HEK293 (cell line): ENCODE measurements around the gene ABCG8.

ENCODE experiments used
- CTCF ChIA-PET: fragments of 350-600 bp; formaldehyde crosslinking; extraction: SDS; loops from one replicate; lab custom pipeline; 2021; ENCODE audit warnings: antibody characterized with exemption; lab: Yijun Ruan, JAX
- POLR2A ChIA-PET: fragments of 300-600 bp; formaldehyde crosslinking; extraction: SDS; loops from one replicate; lab custom pipeline; 2020; ENCODE audit warnings: antibody characterized with exemption, inconsistent platforms; lab: Yijun Ruan, JAX
- H3K27ac ChIP-seq: fragments of 200-500 bp; sonication (Bioruptor generic); 2 replicates; pipeline ENCODE4 v1.5.1; 2014; ENCODE audit warnings: low read depth, low read length, control low read depth, inconsistent platforms; ENCODE audit errors: extremely low read depth
- H3K36me3 ChIP-seq, 2 experiments: fragments of 200-500 bp in 1 of 2; sonication (Bioruptor generic) in 1 of 2; 1 replicate in 1 of 2; 2 replicates in 1 of 2; pipeline ENCODE4 v1.5.1; 2014 to 2017; ENCODE audit warnings: inconsistent platforms in 2 of 2, low read length in 2 of 2; ENCODE audit not compliant: control insufficient read depth in 2 of 2, insufficient read depth in 1 of 2
- H3K4me1 ChIP-seq: fragments of 200-500 bp; sonication (Bioruptor generic); 2 replicates; pipeline ENCODE4 v1.5.1; 2014; ENCODE audit warnings: mild to moderate bottlenecking, low read length, inconsistent platforms; ENCODE audit not compliant: control insufficient read depth, insufficient read depth
- H3K4me3 ChIP-seq: 2 replicates; pipeline ENCODE4 v1.5.1; 2011; ENCODE audit warnings: low read depth, mild to moderate bottlenecking, control low read depth, low read length, moderate library complexity
- H3K9me3 ChIP-seq: fragments of 200-500 bp; sonication (Bioruptor generic); 2 replicates; pipeline ENCODE4 v1.5.1; 2014; ENCODE audit warnings: low read depth, low read length, inconsistent platforms; ENCODE audit not compliant: control insufficient read depth, insufficient read depth
- BCL11A ChIP-seq: fragments of 450-650 bp; formaldehyde crosslinking; IDR thresholded peaks from 2 replicates; pipeline ENCODE4 v1.5.1; 2016; ENCODE audit warnings: low read depth, missing biosample characterization, missing genetic modification characterization
- HOXD13 ChIP-seq: sonication (generic); formaldehyde crosslinking; IDR thresholded peaks from 2 replicates; pipeline ENCODE4 v1.8.0; 2022; ENCODE audit warnings: missing genetic modification reagents, borderline replicate concordance
- KLF8 ChIP-seq: fragments of 450-650 bp; formaldehyde crosslinking; IDR thresholded peaks from 2 replicates; pipeline ENCODE4 v1.5.1; 2016; ENCODE audit warnings: missing biosample characterization, missing genetic modification characterization
- TCF7L2 ChIP-seq: IDR thresholded peaks from 2 replicates; pipeline ENCODE4 v1.6.1; 2011; ENCODE audit warnings: low read depth, mild to moderate bottlenecking, inconsistent platforms, low read length, moderate library complexity, borderline replicate concordance
- ZBTB7A ChIP-seq: fragments of 450-650 bp; formaldehyde crosslinking; IDR thresholded peaks from 2 replicates; pipeline ENCODE4 v1.5.1; 2016; ENCODE audit warnings: low read depth, missing biosample characterization, missing genetic modification characterization
- ZFP3 ChIP-seq: fragments of 450-650 bp; formaldehyde crosslinking; IDR thresholded peaks from 2 replicates; pipeline ENCODE4 v1.5.1; 2016; ENCODE audit warnings: low read depth, missing biosample characterization, missing genetic modification characterization
- ZNF10 ChIP-seq: fragments of 450-650 bp; formaldehyde crosslinking; IDR thresholded peaks from 2 replicates; pipeline ENCODE4 v1.5.1; 2017; ENCODE audit warnings: missing biosample characterization, missing genetic modification characterization
- ZNF157 ChIP-seq: fragments of 450-650 bp; formaldehyde crosslinking; IDR thresholded peaks from 2 replicates; pipeline ENCODE4 v1.5.1; 2016; ENCODE audit warnings: missing biosample characterization, missing genetic modification characterization
- ZNF16 ChIP-seq: fragments of 450-650 bp; formaldehyde crosslinking; IDR thresholded peaks from 2 replicates; pipeline ENCODE4 v1.5.1; 2016; ENCODE audit warnings: low read depth, missing biosample characterization, missing genetic modification characterization
- ZNF184 ChIP-seq: fragments of 450-650 bp; IDR thresholded peaks from 2 replicates; pipeline ENCODE4 v1.5.1; 2018; ENCODE audit warnings: missing biosample characterization, mild to moderate bottlenecking, missing genetic modification characterization
- ZNF202 ChIP-seq: fragments of 450-650 bp; formaldehyde crosslinking; IDR thresholded peaks from 2 replicates; pipeline ENCODE4 v1.5.1; 2016; ENCODE audit warnings: missing biosample characterization, missing genetic modification characterization, borderline replicate concordance
- ZNF239 ChIP-seq: fragments of 450-650 bp; formaldehyde crosslinking; IDR thresholded peaks from 2 replicates; pipeline ENCODE4 v1.5.1; 2016; ENCODE audit warnings: missing biosample characterization, missing genetic modification characterization
- ZNF248 ChIP-seq: fragments of 450-650 bp; formaldehyde crosslinking; IDR thresholded peaks from 2 replicates; pipeline ENCODE4 v1.5.1; 2017; ENCODE audit warnings: missing biosample characterization, missing genetic modification characterization
- ZNF37A ChIP-seq: fragments of 450-650 bp; IDR thresholded peaks from 2 replicates; pipeline ENCODE4 v1.5.1; 2018; ENCODE audit warnings: missing biosample characterization, missing genetic modification characterization
- ZNF433 ChIP-seq: fragments of 450-650 bp; formaldehyde crosslinking; IDR thresholded peaks from 2 replicates; pipeline ENCODE4 v1.5.1; 2016; ENCODE audit warnings: missing biosample characterization, missing genetic modification characterization, low read depth
- ZNF501 ChIP-seq: fragments of 450-650 bp; formaldehyde crosslinking; IDR thresholded peaks from 2 replicates; pipeline ENCODE4 v1.5.1; 2016; ENCODE audit warnings: missing biosample characterization, missing genetic modification characterization
- ZNF555 ChIP-seq: fragments of 450-650 bp; formaldehyde crosslinking; conservative IDR thresholded peaks from 2 replicates; pipeline ENCODE4 v1.5.1; 2017; ENCODE audit warnings: missing biosample characterization, mild to moderate bottlenecking, missing genetic modification characterization, inconsistent platforms
- ZNF596 ChIP-seq: fragments of 450-650 bp; IDR thresholded peaks from 2 replicates; pipeline ENCODE4 v1.5.0; 2018; ENCODE audit warnings: missing biosample characterization, mild to moderate bottlenecking, missing genetic modification characterization, moderate library complexity
- ZNF600 ChIP-seq: fragments of 450-650 bp; formaldehyde crosslinking; IDR thresholded peaks from 2 replicates; pipeline ENCODE4 v1.5.1; 2016; ENCODE audit warnings: missing biosample characterization, missing genetic modification characterization
- ZNF623 ChIP-seq: fragments of 450-650 bp; formaldehyde crosslinking; IDR thresholded peaks from 2 replicates; pipeline ENCODE4 v1.5.1; 2016; ENCODE audit warnings: missing biosample characterization, missing genetic modification characterization
- ZNF747 ChIP-seq: fragments of 450-650 bp; formaldehyde crosslinking; IDR thresholded peaks from 2 replicates; pipeline ENCODE4 v1.5.1; 2016; ENCODE audit warnings: missing biosample characterization, missing genetic modification characterization
- ZNF777 ChIP-seq: fragments of 450-650 bp; formaldehyde crosslinking; IDR thresholded peaks from 2 replicates; pipeline ENCODE4 v1.5.1; 2017; ENCODE audit warnings: missing biosample characterization, missing genetic modification characterization, borderline replicate concordance
- TF ChIP-seq, protein P1 (sequence below): fragments of 450-650 bp; formaldehyde crosslinking; IDR thresholded peaks from 2 replicates; pipeline ENCODE4 v1.5.1; 2017; ENCODE audit warnings: missing biosample characterization, missing genetic modification characterization
- TF ChIP-seq, protein P2 (sequence below): fragments of 450-650 bp; formaldehyde crosslinking; IDR thresholded peaks from 2 replicates; pipeline ENCODE4 v1.5.1; 2016; ENCODE audit warnings: missing biosample characterization, missing genetic modification characterization
- TF ChIP-seq, protein P3 (sequence below): fragments of 450-650 bp; IDR thresholded peaks from 2 replicates; pipeline ENCODE4 v1.5.1; 2018; ENCODE audit warnings: missing biosample characterization, mild to moderate bottlenecking, missing genetic modification characterization
- TF ChIP-seq, protein P4 (sequence below): fragments of 450-650 bp; formaldehyde crosslinking; IDR thresholded peaks from 2 replicates; pipeline ENCODE4 v1.5.1; 2017; ENCODE audit warnings: missing biosample characterization, missing genetic modification characterization
- TF ChIP-seq, protein P5 (sequence below): sonication (generic); formaldehyde crosslinking; IDR thresholded peaks from 2 replicates; pipeline ENCODE4 v1.8.1; 2022; ENCODE audit warnings: mild to moderate bottlenecking, moderate library complexity, missing genetic modification reagents
- TF ChIP-seq, protein P6 (sequence below): fragments of 450-650 bp; formaldehyde crosslinking; IDR thresholded peaks from 2 replicates; pipeline ENCODE4 v1.5.1; 2016; ENCODE audit warnings: missing biosample characterization, missing genetic modification characterization

ABCG8 gene

DNA sequence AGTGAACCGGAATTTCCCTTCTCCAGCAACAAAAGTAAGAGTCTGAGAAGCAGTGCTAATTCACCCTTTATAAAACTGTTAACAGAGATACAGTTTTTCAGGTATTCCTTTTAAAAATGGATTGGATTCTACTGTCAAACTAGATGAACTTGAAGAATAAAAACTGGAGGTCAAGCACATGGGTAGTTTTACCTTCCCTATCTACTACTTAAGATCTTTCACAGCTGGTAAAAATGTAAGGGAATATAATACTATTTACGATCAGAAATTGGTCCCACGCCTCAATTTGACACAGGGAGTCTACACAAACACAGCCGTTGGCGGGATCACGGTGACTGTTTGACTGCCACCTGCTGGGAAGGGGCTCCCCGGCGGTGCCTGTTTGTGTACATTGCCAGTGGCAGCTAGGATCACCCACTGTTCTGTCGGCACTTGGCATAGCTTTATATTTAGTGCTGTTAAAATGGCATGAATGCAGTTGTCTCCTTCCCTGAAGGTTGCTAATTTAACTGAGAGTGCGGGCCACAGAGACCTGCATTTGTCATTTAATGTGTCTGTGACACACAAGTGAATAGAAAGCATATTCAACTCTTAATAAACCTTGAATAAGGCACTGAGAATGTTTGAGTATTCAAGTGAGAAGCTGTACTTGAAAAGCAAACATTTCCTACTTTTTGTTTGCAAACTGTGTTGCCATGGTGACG lies 59.5 kb downstream of the ABCG8 start:
- H3K36me3 ChIP-seq = peaks cover 23 to 73% of the 10 kb centered on the region in 2 experiments
- CTCF ChIA-PET = interaction anchor here (0.5 kb wide), 1 partner anchor 155 kb away, joined by 3 read pairs; no protein-coding TSS in a partner anchor
- TF ChIP-seq ZNF777 (no peak), ZNF433 (tag by site-specific recombination) (no peak), ZNF202 (tag by site-specific recombination) (no peak), ZNF248 (tag by site-specific recombination) (no peak), ZFP3 (no peak), ZNF239 (tag by site-specific recombination) (no peak), KLF8 (no peak), ZBTB7A (tag by site-specific recombination) (no peak), ZNF37A (tag by site-specific recombination) (no peak), ZNF747 (no peak), ZNF623 (tag by site-specific recombination) (no peak), ZNF555 (tag by site-specific recombination) (no peak), ZNF157 (tag by site-specific recombination) (no peak), ZNF10 (tag by site-specific recombination) (no peak), ZNF501 (tag by site-specific recombination) (no peak), ZNF16 (tag by site-specific recombination) (no peak), ZNF184 (tag by site-specific recombination) (no peak), HOXD13 (no peak), ZNF596 (tag by site-specific recombination) (0 out of 2 replicates have a peak, but pooled peaks have one; percentile 24), ZNF600 (no peak), BCL11A (tag by site-specific recombination) (no peak), TCF7L2 (0 out of 2 replicates have a peak, but pooled peaks have one; percentile 12)
- TF ChIP-seq, protein P1, sequence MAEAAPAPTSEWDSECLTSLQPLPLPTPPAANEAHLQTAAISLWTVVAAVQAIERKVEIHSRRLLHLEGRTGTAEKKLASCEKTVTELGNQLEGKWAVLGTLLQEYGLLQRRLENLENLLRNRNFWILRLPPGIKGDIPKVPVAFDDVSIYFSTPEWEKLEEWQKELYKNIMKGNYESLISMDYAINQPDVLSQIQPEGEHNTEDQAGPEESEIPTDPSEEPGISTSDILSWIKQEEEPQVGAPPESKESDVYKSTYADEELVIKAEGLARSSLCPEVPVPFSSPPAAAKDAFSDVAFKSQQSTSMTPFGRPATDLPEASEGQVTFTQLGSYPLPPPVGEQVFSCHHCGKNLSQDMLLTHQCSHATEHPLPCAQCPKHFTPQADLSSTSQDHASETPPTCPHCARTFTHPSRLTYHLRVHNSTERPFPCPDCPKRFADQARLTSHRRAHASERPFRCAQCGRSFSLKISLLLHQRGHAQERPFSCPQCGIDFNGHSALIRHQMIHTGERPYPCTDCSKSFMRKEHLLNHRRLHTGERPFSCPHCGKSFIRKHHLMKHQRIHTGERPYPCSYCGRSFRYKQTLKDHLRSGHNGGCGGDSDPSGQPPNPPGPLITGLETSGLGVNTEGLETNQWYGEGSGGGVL (tag by site-specific recombination) = no peak
- TF ChIP-seq, protein P2, sequence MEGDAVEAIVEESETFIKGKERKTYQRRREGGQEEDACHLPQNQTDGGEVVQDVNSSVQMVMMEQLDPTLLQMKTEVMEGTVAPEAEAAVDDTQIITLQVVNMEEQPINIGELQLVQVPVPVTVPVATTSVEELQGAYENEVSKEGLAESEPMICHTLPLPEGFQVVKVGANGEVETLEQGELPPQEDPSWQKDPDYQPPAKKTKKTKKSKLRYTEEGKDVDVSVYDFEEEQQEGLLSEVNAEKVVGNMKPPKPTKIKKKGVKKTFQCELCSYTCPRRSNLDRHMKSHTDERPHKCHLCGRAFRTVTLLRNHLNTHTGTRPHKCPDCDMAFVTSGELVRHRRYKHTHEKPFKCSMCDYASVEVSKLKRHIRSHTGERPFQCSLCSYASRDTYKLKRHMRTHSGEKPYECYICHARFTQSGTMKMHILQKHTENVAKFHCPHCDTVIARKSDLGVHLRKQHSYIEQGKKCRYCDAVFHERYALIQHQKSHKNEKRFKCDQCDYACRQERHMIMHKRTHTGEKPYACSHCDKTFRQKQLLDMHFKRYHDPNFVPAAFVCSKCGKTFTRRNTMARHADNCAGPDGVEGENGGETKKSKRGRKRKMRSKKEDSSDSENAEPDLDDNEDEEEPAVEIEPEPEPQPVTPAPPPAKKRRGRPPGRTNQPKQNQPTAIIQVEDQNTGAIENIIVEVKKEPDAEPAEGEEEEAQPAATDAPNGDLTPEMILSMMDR = peak; percentile 61
- TF ChIP-seq, protein P3, sequence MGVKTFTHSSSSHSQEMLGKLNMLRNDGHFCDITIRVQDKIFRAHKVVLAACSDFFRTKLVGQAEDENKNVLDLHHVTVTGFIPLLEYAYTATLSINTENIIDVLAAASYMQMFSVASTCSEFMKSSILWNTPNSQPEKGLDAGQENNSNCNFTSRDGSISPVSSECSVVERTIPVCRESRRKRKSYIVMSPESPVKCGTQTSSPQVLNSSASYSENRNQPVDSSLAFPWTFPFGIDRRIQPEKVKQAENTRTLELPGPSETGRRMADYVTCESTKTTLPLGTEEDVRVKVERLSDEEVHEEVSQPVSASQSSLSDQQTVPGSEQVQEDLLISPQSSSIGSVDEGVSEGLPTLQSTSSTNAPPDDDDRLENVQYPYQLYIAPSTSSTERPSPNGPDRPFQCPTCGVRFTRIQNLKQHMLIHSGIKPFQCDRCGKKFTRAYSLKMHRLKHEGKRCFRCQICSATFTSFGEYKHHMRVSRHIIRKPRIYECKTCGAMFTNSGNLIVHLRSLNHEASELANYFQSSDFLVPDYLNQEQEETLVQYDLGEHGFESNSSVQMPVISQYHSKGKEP (tag by site-specific recombination) = no peak
- TF ChIP-seq, protein P4, sequence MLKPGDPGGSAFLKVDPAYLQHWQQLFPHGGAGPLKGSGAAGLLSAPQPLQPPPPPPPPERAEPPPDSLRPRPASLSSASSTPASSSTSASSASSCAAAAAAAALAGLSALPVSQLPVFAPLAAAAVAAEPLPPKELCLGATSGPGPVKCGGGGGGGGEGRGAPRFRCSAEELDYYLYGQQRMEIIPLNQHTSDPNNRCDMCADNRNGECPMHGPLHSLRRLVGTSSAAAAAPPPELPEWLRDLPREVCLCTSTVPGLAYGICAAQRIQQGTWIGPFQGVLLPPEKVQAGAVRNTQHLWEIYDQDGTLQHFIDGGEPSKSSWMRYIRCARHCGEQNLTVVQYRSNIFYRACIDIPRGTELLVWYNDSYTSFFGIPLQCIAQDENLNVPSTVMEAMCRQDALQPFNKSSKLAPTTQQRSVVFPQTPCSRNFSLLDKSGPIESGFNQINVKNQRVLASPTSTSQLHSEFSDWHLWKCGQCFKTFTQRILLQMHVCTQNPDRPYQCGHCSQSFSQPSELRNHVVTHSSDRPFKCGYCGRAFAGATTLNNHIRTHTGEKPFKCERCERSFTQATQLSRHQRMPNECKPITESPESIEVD = peak; percentile 92
- TF ChIP-seq, protein P5, sequence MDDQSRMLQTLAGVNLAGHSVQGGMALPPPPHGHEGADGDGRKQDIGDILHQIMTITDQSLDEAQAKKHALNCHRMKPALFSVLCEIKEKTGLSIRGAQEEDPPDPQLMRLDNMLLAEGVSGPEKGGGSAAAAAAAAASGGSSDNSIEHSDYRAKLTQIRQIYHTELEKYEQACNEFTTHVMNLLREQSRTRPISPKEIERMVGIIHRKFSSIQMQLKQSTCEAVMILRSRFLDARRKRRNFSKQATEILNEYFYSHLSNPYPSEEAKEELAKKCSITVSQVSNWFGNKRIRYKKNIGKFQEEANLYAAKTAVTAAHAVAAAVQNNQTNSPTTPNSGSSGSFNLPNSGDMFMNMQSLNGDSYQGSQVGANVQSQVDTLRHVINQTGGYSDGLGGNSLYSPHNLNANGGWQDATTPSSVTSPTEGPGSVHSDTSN (CRISPR knock-in tag) = no peak
- TF ChIP-seq, protein P6, sequence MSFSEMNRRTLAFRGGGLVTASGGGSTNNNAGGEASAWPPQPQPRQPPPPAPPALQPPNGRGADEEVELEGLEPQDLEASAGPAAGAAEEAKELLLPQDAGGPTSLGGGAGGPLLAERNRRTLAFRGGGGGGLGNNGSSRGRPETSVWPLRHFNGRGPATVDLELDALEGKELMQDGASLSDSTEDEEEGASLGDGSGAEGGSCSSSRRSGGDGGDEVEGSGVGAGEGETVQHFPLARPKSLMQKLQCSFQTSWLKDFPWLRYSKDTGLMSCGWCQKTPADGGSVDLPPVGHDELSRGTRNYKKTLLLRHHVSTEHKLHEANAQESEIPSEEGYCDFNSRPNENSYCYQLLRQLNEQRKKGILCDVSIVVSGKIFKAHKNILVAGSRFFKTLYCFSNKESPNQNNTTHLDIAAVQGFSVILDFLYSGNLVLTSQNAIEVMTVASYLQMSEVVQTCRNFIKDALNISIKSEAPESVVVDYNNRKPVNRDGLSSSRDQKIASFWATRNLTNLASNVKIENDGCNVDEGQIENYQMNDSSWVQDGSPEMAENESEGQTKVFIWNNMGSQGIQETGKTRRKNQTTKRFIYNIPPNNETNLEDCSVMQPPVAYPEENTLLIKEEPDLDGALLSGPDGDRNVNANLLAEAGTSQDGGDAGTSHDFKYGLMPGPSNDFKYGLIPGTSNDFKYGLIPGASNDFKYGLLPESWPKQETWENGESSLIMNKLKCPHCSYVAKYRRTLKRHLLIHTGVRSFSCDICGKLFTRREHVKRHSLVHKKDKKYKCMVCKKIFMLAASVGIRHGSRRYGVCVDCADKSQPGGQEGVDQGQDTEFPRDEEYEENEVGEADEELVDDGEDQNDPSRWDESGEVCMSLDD (tag by site-specific recombination) = no peak

More for the DNA sequence above, 59.5 kb downstream of the ABCG8 start:
- no peaks in the 10 kb centered on the region for H3K9me3 ChIP-seq
- no peak overlapping the region for H3K4me3 ChIP-seq
- H3K4me1 ChIP-seq = peaks cover 20% of the 10 kb centered on the region; the same call in 1 of the 2 replicates
- POLR2A ChIA-PET = no interaction called here
- no peak overlapping the region for H3K27ac ChIP-seq
